ENCODE data around the gene ZFAND6. TPM values are rescaled to one million over a fixed set of nuclear protein-coding genes. Genes with fewer than 3 reads are reported as not detected.
"Not testable (repeated sequence)": the region's sequence is repeated elsewhere in the genome, so short reads cannot be mapped to it uniquely, and the experiment has no call there.

The ZFAND6 gene
- total RNA-seq, 2 experiments from 2014 or later: 86.2 to 122 TPM

GRCh38 chr15:80041494-80042253 is 17.8 kb upstream of the ZFAND6 start:
- H3K27ac ChIP-seq (ENCODE audit: low read depth, low read length, poor library complexity, severe bottlenecking): no peak overlapping the region
- H3K4me3 ChIP-seq (ENCODE audit: low read depth, low read length, poor library complexity, severe bottlenecking): no peak overlapping the region
- CTCF ChIA-PET (ENCODE audit: unreplicated experiment): no interaction called here
- H2AFZ ChIP-seq (ENCODE audit: low read length): no peak overlapping the region
- POLR2A ChIA-PET: interaction anchor here (1.4 kb wide), 1 partner anchor 10 kb away, joined by 9 read pairs; no protein-coding TSS in a partner anchor
- intact Hi-C loops (cut with micrococcal nuclease; ENCODE audit: unreplicated experiment): no loop called here
- TF ChIP-seq CTCF (conservative IDR thresholded peaks at IDR 0.05; ENCODE audit: low read length) (no peak), EZH2phosphoT487 (IDR thresholded peaks at IDR 0.05; ENCODE audit: borderline replicate concordance, low read depth, low read length) (no peak)
- H4K20me1 ChIP-seq (ENCODE audit: insufficient read depth, low read length): no peaks in the 10 kb centered on the region
- no peaks in the 10 kb centered on the region for H3K36me3 ChIP-seq (ENCODE audit: insufficient read depth, low read length)
- no peaks in the 10 kb centered on the region for H3K79me2 ChIP-seq (ENCODE audit: insufficient read depth, low read depth, low read length)
- no peak for DNase-seq (ENCODE audit: low spot score)
- no peak overlapping the region for H3K4me2 ChIP-seq (ENCODE audit: low read length)
- no TSS peak for BruUV-seq (replicated peaks)
- no peaks in the 10 kb centered on the region for H3K9me2 ChIP-seq (ENCODE audit: insufficient read depth, low read length)
- H3K4me1 ChIP-seq (ENCODE audit: insufficient read depth, low read length, poor library complexity, severe bottlenecking): no peaks in the 10 kb centered on the region
- H3K9me3 ChIP-seq (ENCODE audit: low read length): no peaks in the 10 kb centered on the region

- H3K9me2 ChIP-seq (ENCODE audit: insufficient read depth, low read length): no peaks in the 10 kb centered on the region
- DNase-seq (ENCODE audit: low spot score): no peak
- H3K4me2 ChIP-seq (ENCODE audit: low read length): no peak overlapping the region
- ChIA-PET CTCF (ENCODE audit: unreplicated experiment) (no interaction called here), POLR2A (no interaction called here)
- BruUV-seq (replicated peaks): no TSS peak
- TF ChIP-seq EZH2phosphoT487 (IDR thresholded peaks at IDR 0.05; ENCODE audit: borderline replicate concordance, low read depth, low read length) (no peak), CTCF (conservative IDR thresholded peaks at IDR 0.05; ENCODE audit: low read length) (no peak)
- H3K4me3 ChIP-seq (ENCODE audit: low read depth, low read length, poor library complexity, severe bottlenecking): no peak overlapping the region
- H3K27ac ChIP-seq (ENCODE audit: low read depth, low read length, poor library complexity, severe bottlenecking): no peak overlapping the region
- no peaks in the 10 kb centered on the region for H3K36me3 ChIP-seq (ENCODE audit: insufficient read depth, low read length)
- H3K9me3 ChIP-seq (ENCODE audit: low read length): no peaks in the 10 kb centered on the region
- intact Hi-C loops (cut with micrococcal nuclease; ENCODE audit: unreplicated experiment): no loop called here
- no peaks in the 10 kb centered on the region for H4K20me1 ChIP-seq (ENCODE audit: insufficient read depth, low read length)
- no peaks in the 10 kb centered on the region for H3K79me2 ChIP-seq (ENCODE audit: insufficient read depth, low read depth, low read length)
- no peaks in the 10 kb centered on the region for H3K4me1 ChIP-seq (ENCODE audit: insufficient read depth, low read length, poor library complexity, severe bottlenecking)
- no peak overlapping the region for H2AFZ ChIP-seq (ENCODE audit: low read length)
Measured at GRCh38 chr15:80042568-80042967, 16.9 kb upstream of the ZFAND6 start.

- BruUV-seq (replicated peaks); H2AFZ ChIP-seq (ENCODE audit: low read length); intact Hi-C loops (cut with micrococcal nuclease; ENCODE audit: unreplicated experiment); H3K36me3 ChIP-seq (ENCODE audit: insufficient read depth, low read length); H3K9me3 ChIP-seq (ENCODE audit: low read length); POLR2A ChIA-PET; H3K4me1 ChIP-seq (ENCODE audit: insufficient read depth, low read length, poor library complexity, severe bottlenecking); H3K4me3 ChIP-seq (ENCODE audit: low read depth, low read length, poor library complexity, severe bottlenecking); H3K79me2 ChIP-seq (ENCODE audit: insufficient read depth, low read depth, low read length); H3K4me2 ChIP-seq (ENCODE audit: low read length); H3K9me2 ChIP-seq (ENCODE audit: insufficient read depth, low read length); H3K27ac ChIP-seq (ENCODE audit: low read depth, low read length, poor library complexity, severe bottlenecking); CTCF ChIA-PET (ENCODE audit: unreplicated experiment); H4K20me1 ChIP-seq (ENCODE audit: insufficient read depth, low read length); DNase-seq (ENCODE audit: low spot score): not testable (repeated sequence)
Measured at GRCh38 chr15:80045219-80045618, 14.3 kb upstream of the ZFAND6 start.

Measured in OCI-LY7 (cell line).